Activated effector memory CD4-positive, alpha-beta T cell treated with anti-CD3 and anti-CD28 coated beads, Interleukin-2, amount 50 U/mL, for 16 hours (primary cell): ENCODE data around the gene TAS1R2.
"Not testable (repeated sequence)": the region's sequence is repeated elsewhere in the genome, so short reads cannot be mapped to it uniquely, and the experiment has no call there.

Experiments
- DNase-seq: peaks from one replicate; pipeline ENCODE4 v3.0.0-alpha.2; 2020

The TAS1R2 gene

DNA sequence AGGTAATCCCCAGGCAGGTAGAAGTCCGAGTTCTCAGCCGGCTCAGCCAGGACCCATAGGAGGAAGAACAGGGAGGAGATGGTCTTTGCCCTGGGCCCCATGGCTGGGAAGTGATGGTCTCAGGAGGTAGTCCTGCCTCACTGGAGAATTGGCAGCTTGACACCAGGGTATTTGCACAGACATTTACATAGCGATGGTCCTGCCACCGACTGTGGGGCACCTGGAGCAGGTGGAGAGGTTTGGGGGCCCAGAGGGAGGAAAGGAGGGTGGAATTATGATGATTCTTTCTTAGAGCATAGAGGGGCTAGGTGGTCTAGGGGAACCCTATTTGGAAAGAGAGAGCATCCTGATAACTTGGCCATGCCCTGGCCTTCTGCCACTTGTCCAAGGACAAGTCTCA, at the start of gene TAS1R2:
TAS1R2 (minus strand) TSS at position 101 of the 400 bp plus-strand sequence; CDS start at position 101, 0 bp downstream.
- DNase-seq: no peak

DNA sequence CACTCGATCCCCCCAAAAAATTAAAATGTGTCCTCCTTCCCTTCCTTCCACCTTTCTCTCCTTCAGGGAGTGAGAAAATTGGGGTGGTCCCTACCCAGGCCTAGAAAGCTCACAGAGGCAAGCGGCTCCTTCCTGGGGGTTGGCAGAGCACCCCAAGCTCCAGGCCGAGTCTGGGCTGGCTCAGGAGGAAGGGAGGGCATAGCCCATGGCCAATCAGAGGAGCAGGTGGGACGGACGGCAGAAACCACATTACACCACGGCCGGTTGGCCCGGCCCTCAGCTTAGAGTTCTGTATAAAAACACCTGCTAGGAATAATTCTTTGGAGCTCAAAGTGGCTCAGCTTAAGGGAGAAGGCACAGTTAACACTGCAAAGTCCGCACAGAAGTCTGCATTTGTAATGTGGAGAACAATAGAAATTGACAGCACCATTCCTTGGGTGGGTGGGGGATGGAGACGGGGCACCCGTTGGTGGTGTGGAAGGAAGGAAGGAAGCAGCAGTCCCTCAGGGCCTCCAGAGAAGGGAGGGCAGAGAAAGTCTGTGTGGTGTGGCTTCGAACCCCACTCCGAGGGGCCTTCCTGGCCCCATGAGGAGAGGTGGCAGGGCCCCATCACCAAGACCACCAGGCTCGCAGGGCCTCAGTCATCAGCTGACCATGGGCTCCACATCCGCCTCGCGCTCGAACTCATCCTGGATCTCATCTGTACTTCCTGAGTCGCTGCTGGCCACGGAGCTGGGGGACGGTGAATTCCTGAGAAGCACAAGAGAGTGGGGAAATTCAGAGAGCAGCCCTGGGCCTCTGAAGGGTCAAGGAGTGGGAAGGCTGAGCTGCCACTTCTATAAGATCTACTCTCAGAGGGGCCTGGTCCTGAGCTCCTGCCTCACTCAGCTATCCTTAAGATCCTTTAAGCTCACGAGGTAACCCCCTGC, 48.7 kb upstream of the TAS1R2 start:
- no peak for DNase-seq

GRCh38 chr1:18907021-18907916, 47.8 kb upstream of the TAS1R2 start:
- DNase-seq: peak; percentile 80

DNA sequence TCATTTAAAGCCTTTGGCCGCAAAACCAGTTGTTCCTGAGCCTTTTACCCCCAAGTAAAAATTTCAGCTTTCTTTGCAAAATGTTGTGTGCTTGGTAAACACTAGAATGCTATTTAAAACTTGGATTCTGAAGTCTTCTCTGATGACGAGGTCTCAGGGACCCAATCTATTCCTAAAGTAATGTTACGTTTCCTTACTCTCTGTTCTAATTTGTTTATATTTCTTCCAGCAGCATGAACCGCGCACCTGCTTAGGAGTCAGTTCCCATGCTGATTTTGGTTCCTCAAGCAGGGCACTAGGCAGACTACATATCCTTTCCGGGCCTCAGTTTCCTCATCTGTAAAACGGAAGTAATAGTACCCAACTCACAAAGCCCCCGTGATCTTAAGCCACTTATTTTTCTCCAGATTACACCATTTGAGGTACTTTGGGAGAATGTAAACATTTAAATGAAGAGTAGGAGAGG, 43.9 kb upstream of the TAS1R2 start:
- no peak for DNase-seq

DNA sequence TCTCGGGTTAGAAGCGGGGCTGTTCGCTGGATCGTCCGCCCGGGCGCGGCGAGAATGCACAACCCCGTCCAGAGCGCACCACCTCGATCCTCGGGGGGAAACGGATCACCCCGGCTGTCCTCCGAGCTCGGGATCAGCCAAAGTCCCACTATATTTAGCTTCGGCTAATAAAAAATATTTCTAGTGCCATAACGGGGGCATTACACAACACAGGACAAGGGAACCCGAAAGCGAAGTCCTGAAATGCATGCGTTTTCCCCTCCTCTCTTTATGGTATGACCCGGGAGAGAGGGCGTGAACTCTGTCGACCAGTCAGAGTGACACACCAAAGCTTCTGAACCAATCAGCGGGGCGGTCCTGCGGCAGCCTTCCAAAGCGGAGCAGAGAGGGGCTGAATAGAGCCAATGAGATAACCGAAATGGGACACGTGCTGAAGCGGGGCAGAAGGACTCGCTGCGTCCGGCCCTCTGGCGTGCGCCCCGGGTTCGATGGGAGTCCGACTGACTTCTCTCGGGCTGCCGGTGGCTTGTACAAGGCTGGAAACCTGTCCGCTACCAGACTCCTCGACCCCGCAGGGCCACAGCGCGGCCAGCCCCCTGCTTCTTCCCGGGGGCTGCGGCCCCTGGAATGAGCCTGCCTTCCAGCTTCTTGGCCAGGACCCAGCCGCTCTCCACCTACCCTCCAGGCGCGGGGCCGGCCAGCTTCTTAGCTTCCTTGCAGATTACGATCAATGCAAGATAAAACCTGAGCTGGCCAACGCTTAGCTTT, 43.2 kb upstream of the TAS1R2 start, which contains the start of gene ALDH4A1:
ALDH4A1 (minus strand) TSS at position 33 of the 768 bp plus-strand sequence; CDS start at position 1, 32 bp downstream.
- DNase-seq: peak; percentile 97

- DNase-seq: no peak
Measured at GRCh38 chr1:18901952-18902522, 42.6 kb upstream of the TAS1R2 start.

- no peak for DNase-seq
Measured at GRCh38 chr1:18901147-18901951, 41.9 kb upstream of the TAS1R2 start.

DNA sequence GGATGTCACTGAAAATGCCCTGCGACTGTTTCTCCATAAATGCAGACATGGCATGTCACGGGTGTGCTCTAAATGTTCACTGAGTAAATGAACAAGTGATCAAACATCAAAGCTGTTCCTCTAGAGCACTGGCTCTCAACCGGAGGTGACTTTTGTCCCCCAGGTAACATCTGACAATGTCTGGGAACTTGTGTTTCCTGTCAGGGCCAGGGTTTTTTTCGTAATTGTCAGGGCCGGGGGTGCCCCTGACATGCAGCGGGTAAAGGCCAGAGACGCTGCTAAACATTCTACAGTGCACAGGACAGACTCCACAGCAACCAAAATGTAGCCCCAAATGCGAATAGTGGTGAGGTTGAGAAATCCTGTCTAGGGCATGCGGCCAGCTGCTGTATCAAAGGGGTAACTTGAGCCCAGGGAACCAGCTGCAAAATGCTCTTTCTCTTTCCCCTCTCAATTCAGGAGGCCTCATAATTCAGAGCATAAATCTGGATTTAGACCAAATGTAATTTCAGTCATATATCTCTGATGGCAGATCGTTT, 40.9 kb upstream of the TAS1R2 start:
- DNase-seq: no peak

DNA sequence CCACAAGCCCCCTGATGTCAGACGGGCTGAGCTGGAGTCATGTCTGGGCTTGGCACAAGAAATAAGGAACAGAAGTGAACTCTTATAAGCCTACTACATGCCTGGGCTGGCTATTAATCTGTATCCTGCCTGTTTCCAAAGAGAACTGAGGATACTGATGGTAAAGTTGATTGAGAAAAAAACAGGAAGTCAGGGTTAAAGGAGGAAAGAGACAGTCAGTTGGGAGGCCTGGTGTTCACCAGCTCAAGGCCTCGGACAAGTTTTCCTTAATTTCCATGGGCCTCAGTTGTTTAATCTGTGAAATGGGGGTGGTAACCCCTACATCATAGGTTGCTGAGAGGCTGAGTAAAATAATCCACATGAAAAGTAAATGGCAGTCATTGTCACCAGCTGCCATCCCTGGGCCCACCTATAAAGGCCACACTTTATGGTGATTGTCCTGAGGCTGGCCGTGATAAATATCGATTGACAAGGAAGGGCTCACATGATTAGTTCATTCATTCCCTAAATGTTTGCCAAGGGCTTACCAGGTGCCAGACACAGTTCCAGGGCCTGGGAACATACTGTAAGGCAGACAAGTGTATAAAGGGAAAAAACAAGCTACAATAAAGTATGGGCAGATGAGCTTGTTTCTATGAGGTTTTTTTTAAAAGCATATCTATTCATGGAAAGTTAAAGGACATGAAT, 40.0 kb upstream of the TAS1R2 start:
- DNase-seq: no peak

DNA sequence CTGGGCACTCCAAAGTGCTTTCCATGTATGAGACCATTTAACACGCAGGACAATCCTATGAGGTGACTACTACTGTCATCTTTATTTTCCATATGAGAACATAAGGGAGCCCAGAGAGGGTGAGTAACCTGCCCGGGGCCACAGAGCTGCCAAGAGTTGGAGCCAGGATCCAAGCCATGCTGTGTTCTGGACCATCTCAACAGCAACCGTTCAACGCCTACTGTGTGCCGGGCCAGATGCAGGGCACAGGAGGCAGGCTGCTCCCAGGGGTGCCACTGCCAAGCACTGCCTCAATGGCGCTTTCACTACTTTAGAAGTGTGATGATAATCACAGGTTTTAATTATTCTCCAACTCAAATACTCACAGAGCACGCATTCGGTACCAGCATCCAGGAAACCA, 39.1 kb upstream of the TAS1R2 start:
- no peak for DNase-seq

DNA sequence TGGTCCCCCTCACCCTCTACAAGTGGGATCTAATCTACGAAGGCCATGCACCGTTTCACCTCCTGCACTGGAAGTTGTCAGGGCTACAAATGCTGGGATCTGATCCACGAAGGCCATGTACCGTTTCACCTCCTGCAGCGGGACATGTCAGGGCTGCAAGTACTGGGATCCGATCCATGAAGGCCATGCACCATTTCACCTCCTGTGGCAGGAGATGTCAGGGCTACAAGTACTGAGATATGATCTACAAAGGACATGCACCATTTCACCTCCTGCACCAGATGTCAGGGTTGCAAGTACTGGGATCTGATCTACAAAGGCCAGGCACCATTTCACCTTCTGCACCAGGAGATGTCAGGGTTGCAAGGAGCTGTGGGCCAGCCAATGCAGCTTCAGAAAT, 35.9 kb upstream of the TAS1R2 start:
- no peak for DNase-seq

DNA sequence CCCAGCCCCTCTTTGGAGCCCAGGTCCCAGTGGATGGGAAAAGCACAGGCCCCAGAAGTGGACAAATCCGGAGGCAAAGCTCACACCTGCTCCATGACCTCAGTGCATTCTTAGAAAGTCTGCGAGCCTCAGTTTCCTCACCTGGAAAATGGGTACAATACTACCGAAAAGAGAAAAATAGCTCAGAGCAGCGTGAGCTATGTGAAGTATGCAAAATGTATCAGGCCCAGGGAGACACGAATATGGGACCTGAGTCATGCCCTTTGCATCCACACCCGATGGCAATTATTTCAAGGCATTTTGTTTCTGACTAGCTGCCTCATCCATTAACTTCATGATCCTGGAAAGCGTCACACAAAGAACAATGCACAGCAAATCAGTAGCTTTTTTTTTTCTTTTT, 33.7 kb upstream of the TAS1R2 start:
- DNase-seq: no peak

DNA sequence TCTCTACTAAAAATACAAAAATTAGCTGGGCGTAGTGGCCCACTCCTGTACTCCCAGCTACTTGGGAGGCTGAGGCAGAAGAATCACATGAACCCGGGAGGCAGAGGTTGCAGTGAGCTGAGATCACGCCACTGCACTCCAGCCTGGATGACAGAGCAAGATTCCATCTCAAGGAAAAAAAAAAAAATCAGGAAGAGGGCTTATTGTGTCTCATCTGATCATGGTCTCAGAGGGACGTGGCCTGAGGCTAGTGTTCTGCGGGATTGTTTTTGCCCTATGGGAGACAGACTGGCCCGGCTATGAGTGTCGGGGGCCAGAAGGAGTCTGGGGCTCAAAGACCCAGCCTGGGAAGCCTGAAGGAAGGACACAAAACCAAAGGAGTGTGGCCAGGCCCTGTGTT, 32.4 kb upstream of the TAS1R2 start:
- not testable (repeated sequence) for DNase-seq

DNA sequence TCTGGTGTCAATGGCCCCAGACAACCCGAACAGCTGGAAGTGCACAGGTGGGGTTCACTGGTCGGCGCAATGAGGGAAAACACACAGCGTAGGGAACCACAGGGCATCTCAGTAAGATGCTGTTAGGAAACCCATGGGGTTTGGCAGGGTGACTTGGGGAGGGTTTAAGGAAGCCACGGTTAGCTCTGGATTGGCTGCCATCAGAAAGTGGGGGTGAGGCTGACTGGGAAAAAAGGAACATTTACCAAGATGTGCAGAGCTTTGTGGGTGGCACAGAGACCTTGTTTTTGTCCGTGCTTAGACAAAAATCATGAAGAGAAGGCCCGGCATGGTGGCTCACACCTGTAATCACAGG, 31.9 kb upstream of the TAS1R2 start:
- DNase-seq: no peak

- DNase-seq: no peak
Measured at GRCh38 chr1:18890706-18891425, 31.4 kb upstream of the TAS1R2 start.

- no peak for DNase-seq
Measured at GRCh38 chr1:18886003-18886335, 26.5 kb upstream of the TAS1R2 start.

- DNase-seq: no peak
Measured at GRCh38 chr1:18885311-18886002, 26.0 kb upstream of the TAS1R2 start.

DNA sequence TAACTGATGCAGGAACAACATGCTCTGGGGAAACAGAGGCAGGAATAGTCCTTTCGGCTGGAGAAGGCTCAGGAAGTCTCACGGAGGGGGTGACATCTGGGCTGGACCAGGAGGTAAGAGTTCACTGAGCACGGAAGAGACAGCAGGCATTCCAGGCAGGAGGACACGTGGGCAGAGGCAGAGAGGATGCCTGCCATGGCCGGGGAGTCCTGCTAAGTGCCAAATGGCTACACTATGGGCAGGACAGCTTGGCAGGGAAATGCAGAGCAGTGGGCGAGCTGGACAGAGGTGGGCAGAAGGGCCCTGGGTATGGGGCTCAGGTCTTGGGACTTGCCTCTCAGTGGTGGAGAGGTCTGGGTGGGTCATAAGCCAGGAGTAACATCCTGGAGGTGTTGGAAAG, 25.3 kb upstream of the TAS1R2 start:
- DNase-seq: no peak

- no peak for DNase-seq
Measured at GRCh38 chr1:18884419-18884717, 24.9 kb upstream of the TAS1R2 start.
